GM21529 (cell line): ENCODE measurements around the gene F10.

Experiments used
- ATAC-seq: cut with Tn5 transposase; IDR thresholded peaks from one replicate; pipeline ENCODE4 v1.9.1; 2021; ENCODE audit not compliant: unreplicated experiment

The F10 gene

GRCh38 chr13:113086031-113086750 is 36.4 kb upstream of the F10 start:
- no peak for ATAC-seq

GRCh38 chr13:113086991-113087922 is 35.3 kb upstream of the F10 start:
- ATAC-seq = no peak

GRCh38 chr13:113087923-113088690 is 34.5 kb upstream of the F10 start:
- no peak for ATAC-seq

GRCh38 chr13:113088691-113089020 is 33.9 kb upstream of the F10 start:
- ATAC-seq = no peak

GRCh38 chr13:113089693-113090414 is 32.7 kb upstream of the F10 start:
- ATAC-seq = no peak

GRCh38 chr13:113090415-113090770 is 32.2 kb upstream of the F10 start:
- ATAC-seq = no peak

- no peak for ATAC-seq
These were observed 31.8 kb upstream of the F10 start for GRCh38 chr13:113090806-113091205.

- ATAC-seq = no peak
These were observed 31.3 kb upstream of the F10 start for GRCh38 chr13:113091211-113091771.

GRCh38 chr13:113091891-113092775 is 30.5 kb upstream of the F10 start:
- no peak for ATAC-seq

- ATAC-seq = no peak
These were observed 29.6 kb upstream of the F10 start for GRCh38 chr13:113092776-113093579.

GRCh38 chr13:113093580-113094409 is 28.8 kb upstream of the F10 start:
- no peak for ATAC-seq

GRCh38 chr13:113094410-113094800 is 28.2 kb upstream of the F10 start:
- ATAC-seq = no peak

- ATAC-seq = no peak
These were observed 27.2 kb upstream of the F10 start for GRCh38 chr13:113095146-113096051.

- no peak for ATAC-seq
These were observed 26.4 kb upstream of the F10 start for GRCh38 chr13:113096052-113096744.

- ATAC-seq = no peak
These were observed 25.8 kb upstream of the F10 start for GRCh38 chr13:113096745-113097305.

GRCh38 chr13:113097651-113098050 is 24.9 kb upstream of the F10 start:
- no peak for ATAC-seq
